Endothelial cell of umbilical vein (primary cell): Measurements from ENCODE around the gene AMDHD2. TPM values are rescaled to one million over a fixed set of nuclear protein-coding genes. Genes with fewer than 3 reads are reported as not detected.

Experiments
- BruUV-seq: library from RNA; stranded (reverse); fragments of 400-500 nt; replicated peaks from 2 replicates; lab custom pipeline; 2021; lab: Mats Ljungman, UMichigan
- CTCF ChIA-PET: fragments of 300-600, 350-600 bp; sonication (Branson Sonifier 250); formaldehyde crosslinking; loops from one replicate; lab custom pipeline; 2021; ENCODE audit warnings: antibody characterized with exemption, inconsistent platforms; lab: Charles Lee
- POLR2A ChIA-PET: fragments of 300-600, 350-600 bp; sonication (Branson Sonifier 250); formaldehyde crosslinking; loops from one replicate; lab custom pipeline; 2021; ENCODE audit warnings: antibody characterized with exemption, inconsistent platforms; lab: Charles Lee
- DNase-seq: peaks from one replicate; pipeline ENCODE4 v3.0.0-alpha.2; 2011; ENCODE audit warnings: low read depth, low spot score
- FAIRE-seq: peaks from 2 replicates; lab custom pipeline; 2011; peaks lifted over from hg19 to GRCh38; lab: Jason Lieb, UNC
- H2AFZ ChIP-seq: 2 replicates; pipeline ENCODE4 v1.6.0; 2012; ENCODE audit warnings: low read depth, low read length, control low read depth, inconsistent platforms
- H3K27ac ChIP-seq: 2 replicates; pipeline ENCODE4 v1.5.1; 2011; ENCODE audit warnings: low read depth, mild to moderate bottlenecking, control low read depth, low read length, moderate library complexity; ENCODE audit not compliant: insufficient read depth
- H3K27me3 ChIP-seq, 2 experiments: 2 replicates each; pipeline versions ENCODE4 v1.6.0 to v1.6.1; 2011; ENCODE audit warnings: low read length in 2 of 2, mixed read lengths in 1 of 2; ENCODE audit not compliant: control insufficient read depth in 2 of 2, insufficient read depth in 2 of 2
- H3K36me3 ChIP-seq, 2 experiments: 2 replicates in 1 of 2; 3 replicates in 1 of 2; pipeline ENCODE4 v1.5.1; 2011; ENCODE audit warnings: low read length in 2 of 2, mild to moderate bottlenecking in 1 of 2, moderate library complexity in 1 of 2; ENCODE audit not compliant: control insufficient read depth in 2 of 2, insufficient read depth in 2 of 2; ENCODE audit errors: extremely low read depth in 1 of 2
- H3K4me1 ChIP-seq: 3 replicates; pipeline ENCODE4 v1.5.1; 2011; ENCODE audit warnings: mild to moderate bottlenecking, low read length; ENCODE audit not compliant: control insufficient read depth, insufficient read depth; ENCODE audit errors: extremely low read depth
- H3K4me2 ChIP-seq: 2 replicates; pipeline ENCODE4 v1.6.1; 2011; ENCODE audit warnings: low read length, control low read depth, mixed read lengths; ENCODE audit not compliant: insufficient read depth
- H3K4me3 ChIP-seq, 3 experiments: fragments of 200-600 bp in 1 of 3; sonication (generic), shearing (Covaris generic) in 1 of 3; replicated peaks in 1 of 3; 2 replicates each; pipeline ENCODE4 v1.5.1; 2011 to 2016; ENCODE audit warnings: control low read depth in 3 of 3, low read length in 3 of 3, mild to moderate bottlenecking in 2 of 3, inconsistent platforms in 1 of 3, low read depth in 1 of 3, moderate library complexity in 1 of 3; ENCODE audit not compliant: insufficient read depth in 1 of 3
- H3K79me2 ChIP-seq: 2 replicates; pipeline ENCODE4 v1.6.0; 2012; ENCODE audit warnings: low read length, inconsistent platforms; ENCODE audit not compliant: control insufficient read depth, insufficient read depth
- H3K9ac ChIP-seq: replicated peaks from 2 replicates; pipeline ENCODE3; 2011; ENCODE audit warnings: low read length, control low read depth; ENCODE audit not compliant: insufficient read depth; ENCODE audit errors: extremely low read depth
- H3K9me1 ChIP-seq: replicated peaks from 3 replicates; pipeline ENCODE4 v1.6.0; 2011; ENCODE audit warnings: mild to moderate bottlenecking, low read length; ENCODE audit not compliant: control insufficient read depth, insufficient read depth; ENCODE audit errors: extremely low read depth
- H3K9me3 ChIP-seq: replicated peaks from 2 replicates; pipeline ENCODE4 v1.5.1; 2012; ENCODE audit warnings: low read length, inconsistent platforms; ENCODE audit not compliant: control insufficient read depth, insufficient read depth
- H4K20me1 ChIP-seq: replicated peaks from 2 replicates; pipeline ENCODE3; 2011; ENCODE audit warnings: mild to moderate bottlenecking, low read length; ENCODE audit not compliant: control insufficient read depth, insufficient read depth; ENCODE audit errors: extremely low read depth
- EZH2 ChIP-seq: IDR thresholded peaks from 2 replicates; pipeline ENCODE4 v1.6.1; 2012; ENCODE audit warnings: borderline replicate concordance, low read depth, mild to moderate bottlenecking, moderate library complexity, low read length, inconsistent platforms; ENCODE audit not compliant: severe bottlenecking
- FOS ChIP-seq: IDR thresholded peaks from 2 replicates; pipeline ENCODE4 v1.6.1; 2011; ENCODE audit warnings: mild to moderate bottlenecking, low read length, moderate library complexity, borderline replicate concordance; ENCODE audit not compliant: insufficient read depth
- GATA2 ChIP-seq: IDR thresholded peaks from 2 replicates; pipeline ENCODE4 v1.7.0; 2011; ENCODE audit warnings: low read depth, mild to moderate bottlenecking, moderate library complexity, mixed read lengths, low read length; ENCODE audit not compliant: insufficient read length, insufficient read depth
- JUN ChIP-seq: IDR thresholded peaks from 2 replicates; pipeline ENCODE4 v1.6.1; 2011; ENCODE audit warnings: borderline replicate concordance, low read depth; ENCODE audit not compliant: insufficient read length, insufficient read depth
- MYC ChIP-seq: IDR thresholded peaks from one replicate; pipeline ENCODE4 v1.6.1; 2011; ENCODE audit warnings: mild to moderate bottlenecking, low read depth, low read length
- POLR2A ChIP-seq: IDR thresholded peaks from 2 replicates; pipeline ENCODE4 v1.6.1; 2012; ENCODE audit warnings: low read depth, mild to moderate bottlenecking, control low read depth, low read length
- POLR2AphosphoS5 ChIP-seq: IDR thresholded peaks from 2 replicates; pipeline ENCODE4 v1.6.1; 2012; ENCODE audit warnings: low read depth, mild to moderate bottlenecking, control low read depth, low read length, moderate library complexity; ENCODE audit not compliant: insufficient read depth
- dilution Hi-C: fragments of 300-500 bp; cut with MboI; formaldehyde crosslinking; loops from one replicate; pipeline ENCODE4 v1.15.0; 2019; ENCODE audit warnings: low sequenced_read_pairs; ENCODE audit not compliant: extremely low pct_ligation_motif_present
- intact Hi-C: fragments of 100-400 bp; cut with micrococcal nuclease; formaldehyde crosslinking; loops from one replicate; pipeline ENCODE4 v1.10.0; 2022
- polyA plus RNA-seq, 4 experiments: library from polyadenylated mRNA; depleted of rRNA in 3 of 4; stranded (reverse) in 3 of 4; unstranded in 1 of 4; fragments of >200 nt; gene quantifications; 2 replicates each; pipeline versions ENCODE4 v1.2.1 to v1.2.3, GENCODE V29; 2011 to 2012; ENCODE audit warnings: missing spikeins in 1 of 4
- total RNA-seq: library from RNA; stranded (reverse); gene quantifications from 2 replicates; pipeline ENCODE4 v1.2.3, GENCODE V29; 2021
- TF ChIP-seq, protein P1 (sequence below), 2 donors: IDR thresholded peaks; 1 replicate in 1 of 2; 2 replicates in 1 of 2; pipeline ENCODE4 v1.5.1; 2011; ENCODE audit warnings: low read length in 2 of 2, mild to moderate bottlenecking in 2 of 2, moderate library complexity in 2 of 2, control low read depth in 1 of 2, inconsistent platforms in 1 of 2, low read depth in 1 of 2; ENCODE audit not compliant: insufficient read depth in 1 of 2; ENCODE audit errors: extremely low read depth in 1 of 2
- TF ChIP-seq, protein P2 (sequence below): IDR thresholded peaks from 2 replicates; pipeline ENCODE4 v1.6.1; 2011; ENCODE audit not compliant: insufficient read depth, insufficient read length

AMDHD2 gene
- total and polyA plus RNA-seq, 2 donors (not counting 3 experiments of a cell fraction or from before 2014, with no cell fraction given), result 39.4 to 59.5 TPM

GRCh38 chr16:2499890-2500429 lies 20.2 kb upstream of the AMDHD2 start:
- dilution Hi-C loops, result no loop called here
- DNase-seq (no peak), FAIRE-seq (no peak)
- Histone ChIP-seq H3K27me3 (no peaks in the 10 kb centered on the region), H3K4me2 (no peak overlapping the region), H3K4me1 (no peaks in the 10 kb centered on the region), H3K79me2 (no peaks in the 10 kb centered on the region), H2AFZ (no peak overlapping the region), H3K9me3 (no peaks in the 10 kb centered on the region), H4K20me1 (no peaks in the 10 kb centered on the region), H3K9ac (no peak overlapping the region), H3K9me1 (no peaks in the 10 kb centered on the region), H3K27ac (no peak overlapping the region), H3K4me3 (no peak overlapping the region), H3K36me3 (peaks cover 0 to 16% of the 10 kb centered on the region in 2 experiments)
- intact Hi-C loops, result loop anchor here (2.0 kb wide), 2 partner anchors 25 to 231 kb away; partner anchors contain the start of genes RNPS1 and TBC1D24
- ChIA-PET CTCF (interaction anchor here (0.7 to 2.7 kb wide), 6 partner anchors 11 to 261 kb away, joined by 3 to 25 read pairs (median 11); partner anchors contain the start of genes ABCA3 and TEDC2), POLR2A (no interaction called here)
- no TSS peak for BruUV-seq
- TF ChIP-seq, protein P1, sequence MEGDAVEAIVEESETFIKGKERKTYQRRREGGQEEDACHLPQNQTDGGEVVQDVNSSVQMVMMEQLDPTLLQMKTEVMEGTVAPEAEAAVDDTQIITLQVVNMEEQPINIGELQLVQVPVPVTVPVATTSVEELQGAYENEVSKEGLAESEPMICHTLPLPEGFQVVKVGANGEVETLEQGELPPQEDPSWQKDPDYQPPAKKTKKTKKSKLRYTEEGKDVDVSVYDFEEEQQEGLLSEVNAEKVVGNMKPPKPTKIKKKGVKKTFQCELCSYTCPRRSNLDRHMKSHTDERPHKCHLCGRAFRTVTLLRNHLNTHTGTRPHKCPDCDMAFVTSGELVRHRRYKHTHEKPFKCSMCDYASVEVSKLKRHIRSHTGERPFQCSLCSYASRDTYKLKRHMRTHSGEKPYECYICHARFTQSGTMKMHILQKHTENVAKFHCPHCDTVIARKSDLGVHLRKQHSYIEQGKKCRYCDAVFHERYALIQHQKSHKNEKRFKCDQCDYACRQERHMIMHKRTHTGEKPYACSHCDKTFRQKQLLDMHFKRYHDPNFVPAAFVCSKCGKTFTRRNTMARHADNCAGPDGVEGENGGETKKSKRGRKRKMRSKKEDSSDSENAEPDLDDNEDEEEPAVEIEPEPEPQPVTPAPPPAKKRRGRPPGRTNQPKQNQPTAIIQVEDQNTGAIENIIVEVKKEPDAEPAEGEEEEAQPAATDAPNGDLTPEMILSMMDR (IDR thresholded peaks at IDR 0.05; ENCODE audit: extremely low read depth in 1 of 2, insufficient read depth in 1 of 2, low read depth in 1 of 2, low read length in 2 of 2), result no peak
- no peak for TF ChIP-seq POLR2A
- TF ChIP-seq MYC, result no peak
- TF ChIP-seq, protein P2, sequence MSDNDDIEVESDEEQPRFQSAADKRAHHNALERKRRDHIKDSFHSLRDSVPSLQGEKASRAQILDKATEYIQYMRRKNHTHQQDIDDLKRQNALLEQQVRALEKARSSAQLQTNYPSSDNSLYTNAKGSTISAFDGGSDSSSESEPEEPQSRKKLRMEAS, result no peak
- TF ChIP-seq FOS, result no peak
- TF ChIP-seq JUN, result no peak
- no peak for TF ChIP-seq POLR2AphosphoS5
- no peak for TF ChIP-seq EZH2
- TF ChIP-seq GATA2, result no peak
